Kidney tubule cell (primary cell): ENCODE results near the gene SLX9.

Experiments
- DNase-seq: peaks from one replicate; pipeline ENCODE4 v3.0.0-alpha.2; 2018; ENCODE audit warnings: low spot score

Gene SLX9

DNA sequence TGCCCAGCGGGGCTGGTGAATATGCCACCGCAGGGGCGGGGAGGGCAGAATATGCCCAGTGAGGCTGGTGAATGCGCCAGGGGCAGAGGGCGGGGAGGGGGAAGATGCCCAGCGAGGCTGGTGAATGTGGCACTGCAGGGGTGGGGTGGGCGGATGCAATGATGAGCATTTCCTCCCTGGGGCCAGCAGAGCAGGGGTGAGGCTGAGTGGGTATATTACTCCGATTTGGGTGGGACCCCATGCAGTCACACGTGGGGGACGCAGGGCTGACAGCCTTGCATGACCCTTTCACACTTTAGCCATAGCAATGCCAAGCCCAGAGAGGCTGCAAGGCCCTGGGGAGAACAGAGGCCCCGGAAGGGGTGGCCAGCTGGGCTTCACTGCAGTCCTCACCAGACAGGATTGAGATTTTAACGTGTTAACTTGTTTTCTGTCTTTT is 9.3 kb upstream of the SLX9 start:
- no peak for DNase-seq

DNA sequence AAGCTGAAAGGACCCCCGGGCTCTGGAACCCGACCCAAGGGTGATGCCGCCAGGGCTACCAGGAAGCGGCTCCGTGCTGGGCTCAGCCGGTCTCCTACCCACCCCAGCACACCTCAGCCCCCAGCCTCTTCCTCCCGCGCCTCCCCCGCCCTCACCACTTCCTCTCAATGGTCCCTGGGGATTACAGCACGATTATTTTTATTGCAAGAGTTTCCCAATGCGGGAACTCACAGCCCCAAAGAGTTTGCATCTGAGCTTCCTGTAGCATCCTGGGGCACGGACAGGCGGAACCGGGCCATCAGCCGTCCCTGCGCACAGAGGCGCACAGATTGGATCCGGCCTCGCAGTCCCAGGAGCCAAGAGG is 8.7 kb upstream of the SLX9 start:
- DNase-seq: no peak

DNA sequence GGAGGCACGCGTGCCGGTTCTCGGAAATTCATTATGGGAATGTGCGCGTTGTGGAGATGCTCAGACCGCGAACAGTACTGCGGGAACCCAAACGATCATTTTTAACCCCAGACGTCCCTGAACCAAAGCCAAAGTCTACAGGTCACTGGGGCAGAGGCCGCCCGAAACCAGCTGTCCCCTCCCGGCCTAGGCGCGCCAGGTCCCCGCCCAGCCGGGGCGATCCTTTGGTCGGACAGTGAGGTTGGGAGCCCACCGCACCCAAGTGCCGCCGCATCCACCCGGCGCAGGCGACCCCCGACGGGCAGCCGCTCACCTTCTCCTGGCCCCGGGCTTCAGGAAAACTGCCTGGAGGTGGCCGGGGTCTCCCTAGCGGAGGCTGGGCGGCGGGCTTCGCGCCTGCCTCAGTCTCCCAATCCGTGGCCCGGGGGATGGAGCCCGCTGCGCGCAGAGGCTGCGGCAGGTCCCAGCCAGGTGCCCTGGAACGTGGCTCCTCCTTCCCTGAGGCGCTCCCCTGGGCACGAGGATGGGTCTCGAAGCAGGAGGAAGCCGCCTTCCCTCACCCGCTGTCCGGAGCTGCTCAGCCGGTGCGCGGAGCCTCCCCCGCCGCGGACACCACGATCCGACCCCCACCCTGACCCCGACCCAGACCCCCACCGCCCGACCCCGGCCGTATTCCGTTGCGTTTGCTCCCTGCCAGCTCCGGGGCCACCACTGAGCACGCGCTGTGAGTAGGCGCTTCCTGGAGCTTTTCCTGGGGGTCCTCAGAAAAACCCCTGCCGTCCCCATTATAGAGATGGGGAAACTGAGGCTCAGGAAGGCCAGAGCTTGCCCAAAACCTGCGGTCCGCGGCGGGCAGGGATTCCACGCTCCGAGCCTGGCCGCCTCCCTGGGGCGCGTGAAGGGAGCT is 8.1 kb upstream of the SLX9 start:
- no peak for DNase-seq

DNA sequence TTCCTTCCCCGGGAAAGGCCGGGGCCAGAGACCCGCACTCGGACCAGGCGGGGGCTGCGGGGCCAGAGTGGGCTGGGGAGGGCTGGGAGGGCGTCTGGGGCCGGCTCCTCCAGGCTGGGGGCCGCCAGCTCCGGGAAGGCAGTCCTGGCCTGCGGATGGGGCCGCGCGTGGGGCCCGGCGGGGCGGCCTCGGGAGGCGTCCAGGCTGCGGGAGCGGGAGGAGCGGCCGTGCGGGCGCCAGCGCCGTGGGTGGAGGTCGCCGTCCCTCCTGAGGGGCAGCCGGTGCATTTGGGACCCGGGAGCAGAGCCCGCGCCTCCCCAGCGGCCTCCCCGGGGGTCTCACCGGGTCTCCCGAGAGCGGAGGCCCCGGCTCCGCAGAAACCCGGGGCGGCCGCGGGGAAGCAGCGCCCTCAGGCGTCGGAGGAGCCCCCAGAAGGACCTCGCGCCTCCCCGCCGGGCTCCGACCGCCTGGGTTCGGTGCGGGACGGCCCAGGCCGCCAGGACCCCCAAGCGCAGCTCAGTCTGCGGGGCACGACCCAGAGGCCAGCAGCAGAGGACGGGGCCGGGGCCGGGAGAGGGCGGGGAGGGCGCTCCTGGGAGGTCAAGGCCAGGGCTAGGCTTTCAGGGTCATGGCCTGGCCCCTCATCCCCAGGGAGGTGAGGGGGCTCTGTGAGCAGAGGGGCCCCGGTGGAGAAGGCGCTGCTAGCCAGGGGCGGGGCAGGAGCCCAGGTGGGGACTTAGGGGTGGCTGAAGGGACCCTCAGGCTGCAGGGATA is 7.2 kb upstream of the SLX9 start:
- peak; percentile 31 for DNase-seq

DNA sequence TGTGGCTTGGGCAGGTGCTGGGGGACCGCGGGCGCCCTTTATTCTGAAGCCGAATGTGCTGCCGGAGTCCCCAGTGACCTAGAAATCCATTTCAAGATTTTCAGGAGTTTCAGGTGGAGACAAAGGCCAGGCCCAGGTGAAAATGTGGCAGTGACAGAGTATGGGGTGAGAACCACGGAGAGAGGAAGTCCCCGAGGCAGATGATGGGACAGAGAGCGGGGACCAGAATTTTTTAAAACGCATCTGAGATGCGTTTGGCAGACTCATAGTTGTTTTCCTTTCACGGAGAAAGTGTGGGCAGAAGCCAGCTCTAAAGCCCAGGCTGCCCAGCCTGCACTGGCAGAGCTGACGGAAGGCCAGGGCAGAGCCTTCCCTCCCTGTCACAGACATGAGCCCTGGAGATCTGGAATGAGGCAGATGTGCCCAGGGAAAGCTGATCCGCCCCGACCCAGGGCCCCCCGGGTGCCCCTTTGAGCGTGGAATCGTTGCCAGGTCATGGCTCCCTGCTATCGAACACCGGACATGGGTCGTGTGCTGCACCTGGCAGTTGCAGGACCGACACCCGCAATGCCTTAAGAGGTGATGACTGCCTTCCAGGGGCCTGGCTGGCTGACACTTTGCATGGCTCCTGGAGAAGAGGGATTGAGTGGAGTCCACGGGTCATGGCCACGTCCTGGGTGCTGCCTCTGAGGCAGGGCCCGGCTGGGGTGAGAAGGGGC is 6.5 kb upstream of the SLX9 start:
- no peak for DNase-seq

DNA sequence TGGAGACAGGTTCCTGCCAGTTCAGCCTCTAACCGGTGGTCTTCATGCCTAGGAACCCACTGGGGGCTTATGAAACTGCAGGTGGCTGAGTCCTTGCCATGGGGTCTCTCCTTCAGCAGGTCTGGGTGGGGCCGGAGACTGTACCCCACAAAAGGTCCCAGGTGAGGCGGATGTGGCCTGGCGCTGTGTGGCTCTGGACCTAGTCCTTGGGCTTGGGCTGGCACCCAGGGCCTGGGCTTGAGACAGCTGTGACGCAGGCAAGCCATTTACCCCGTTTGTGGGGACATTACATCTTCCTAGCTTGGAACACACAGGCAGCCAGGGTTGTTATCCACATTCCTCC is 5.9 kb upstream of the SLX9 start:
- no peak for DNase-seq

DNA sequence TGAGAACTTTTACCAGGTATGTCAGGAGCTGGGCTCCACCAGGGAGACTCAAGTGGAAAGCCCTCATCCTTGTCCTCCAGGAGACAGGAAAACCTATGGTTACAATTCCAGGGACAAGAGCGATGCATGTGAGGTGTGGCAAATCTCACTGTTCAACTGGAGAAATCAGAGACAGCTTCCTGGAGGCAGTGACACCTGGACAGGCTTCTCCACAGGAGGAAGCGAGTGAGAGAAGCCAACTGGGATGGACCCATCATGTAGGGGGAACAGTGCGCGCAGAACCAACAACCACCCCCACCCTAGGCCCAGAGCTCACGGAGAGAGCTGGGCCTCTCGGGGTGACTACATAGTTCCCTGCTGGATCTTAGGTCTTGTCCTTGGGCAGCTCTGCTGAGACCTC is 5.6 kb upstream of the SLX9 start:
- no peak for DNase-seq

DNA sequence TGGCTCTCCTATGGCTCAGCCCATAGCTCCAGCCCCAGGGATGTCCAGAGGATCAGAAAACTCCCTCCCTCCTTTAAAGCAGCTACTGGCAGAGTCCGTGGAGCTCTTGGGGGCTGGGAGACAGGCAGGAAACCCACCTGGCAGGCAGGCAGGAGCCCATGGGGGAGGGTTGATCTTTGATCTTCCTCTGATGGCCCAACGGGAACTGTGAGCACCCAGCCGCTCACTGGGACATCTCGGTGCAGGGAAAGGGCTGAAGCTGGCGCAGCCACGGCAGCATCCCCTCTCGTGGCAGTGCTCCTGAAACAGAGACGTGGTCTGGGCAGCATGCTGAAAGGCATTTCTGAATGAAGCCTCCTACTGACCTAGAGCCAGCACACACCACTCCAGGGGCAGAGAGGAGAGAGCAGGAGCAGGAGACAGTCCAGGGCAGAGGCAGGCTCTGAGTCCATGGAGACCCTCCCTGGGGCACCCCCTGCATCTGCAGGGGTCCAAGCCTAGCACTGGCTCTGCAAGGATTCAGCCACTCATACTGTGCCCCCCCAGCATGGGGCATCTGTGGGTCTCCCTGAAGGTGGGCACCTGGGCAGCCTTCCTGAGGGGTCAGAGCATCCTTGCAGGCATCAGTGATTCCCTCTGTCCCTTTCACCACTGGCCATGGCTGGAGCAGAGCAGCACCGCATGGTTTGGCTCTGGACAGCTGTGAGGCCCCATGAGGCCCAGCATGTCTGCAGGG is 4.9 kb upstream of the SLX9 start:
- no peak for DNase-seq

DNA sequence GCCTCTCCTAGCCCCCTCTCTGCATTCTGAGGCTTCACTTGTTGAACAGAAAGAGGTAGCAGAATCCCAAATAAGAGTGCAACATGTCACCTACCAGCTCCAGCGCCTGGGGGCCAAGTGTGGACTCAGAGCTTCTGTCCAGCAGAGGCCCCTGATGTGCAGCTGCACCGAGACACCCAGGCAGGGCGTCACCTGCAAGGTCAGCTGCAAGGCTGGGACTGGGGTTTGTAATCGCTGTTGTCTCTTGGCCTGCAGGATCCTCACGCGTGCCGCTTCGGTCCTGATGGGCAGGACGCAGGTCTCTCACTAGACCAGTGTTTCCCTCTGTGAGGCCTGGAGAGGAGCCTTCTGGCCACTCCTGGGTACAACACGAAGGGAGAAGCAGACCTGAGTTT is 4.3 kb upstream of the SLX9 start:
- no peak for DNase-seq

DNA sequence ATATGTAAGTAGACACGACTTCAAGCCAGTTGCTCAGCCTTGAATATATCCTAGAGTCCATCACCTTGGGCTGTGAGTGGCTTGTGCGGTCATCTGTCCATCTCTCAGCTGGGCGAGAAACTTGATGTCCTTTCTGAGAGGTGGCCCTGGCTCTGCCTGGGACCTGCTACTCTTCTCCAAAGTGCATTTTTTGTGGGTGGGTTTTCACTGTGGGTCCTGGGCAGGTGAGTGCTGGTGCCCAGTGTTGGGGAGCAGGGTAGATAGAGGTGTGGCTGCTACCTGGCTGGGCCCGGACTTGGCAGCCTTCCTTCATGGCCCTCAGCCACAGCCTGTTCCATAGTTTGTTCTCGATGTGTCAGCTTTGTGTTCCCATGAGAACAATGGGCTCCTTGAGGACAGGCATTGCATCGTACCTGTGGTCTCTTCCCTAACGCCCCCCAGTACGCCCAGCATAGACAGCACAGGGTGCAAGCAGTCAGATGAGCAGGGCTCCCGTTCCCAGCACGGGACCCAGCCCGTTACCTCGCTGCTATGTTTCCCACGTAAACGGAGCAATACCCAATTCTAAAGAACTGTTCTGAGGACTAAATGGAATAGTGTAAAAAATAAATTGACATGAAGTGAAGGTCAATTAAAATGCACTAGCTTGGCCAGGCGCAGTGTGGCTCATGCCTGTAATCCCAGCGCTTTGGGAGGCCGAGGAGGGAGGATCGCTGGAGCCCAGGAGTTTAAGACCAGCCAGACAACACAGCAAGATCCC is 877 bp upstream of the SLX9 start:
- DNase-seq: no peak

DNA sequence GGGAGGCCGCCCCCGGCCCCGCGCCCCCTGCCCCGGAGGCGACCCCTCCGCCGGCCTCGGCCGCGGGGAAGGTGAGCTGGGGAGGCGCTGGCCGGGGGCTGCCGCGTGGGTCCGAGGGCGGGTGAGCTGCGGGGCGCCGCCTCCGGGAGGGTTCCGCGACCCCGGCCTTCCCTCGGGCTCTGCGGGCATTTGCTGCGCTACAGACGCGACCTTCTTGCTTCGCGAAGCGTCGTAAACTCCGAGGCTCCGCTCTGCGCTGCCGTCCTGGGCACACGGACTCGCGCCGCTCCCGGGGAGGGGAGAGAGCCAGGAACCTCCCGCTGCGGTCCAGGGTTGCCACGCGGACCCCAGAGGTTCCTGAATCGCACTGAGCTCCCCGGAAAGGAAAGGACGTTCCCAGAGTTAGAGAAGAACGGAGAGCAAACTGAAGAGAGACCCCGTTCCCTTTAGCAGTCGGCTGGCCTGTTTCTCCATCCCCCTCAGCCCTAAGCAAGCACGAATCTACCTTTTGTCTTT is 345 bp downstream of the SLX9 start:
- no peak for DNase-seq

DNA sequence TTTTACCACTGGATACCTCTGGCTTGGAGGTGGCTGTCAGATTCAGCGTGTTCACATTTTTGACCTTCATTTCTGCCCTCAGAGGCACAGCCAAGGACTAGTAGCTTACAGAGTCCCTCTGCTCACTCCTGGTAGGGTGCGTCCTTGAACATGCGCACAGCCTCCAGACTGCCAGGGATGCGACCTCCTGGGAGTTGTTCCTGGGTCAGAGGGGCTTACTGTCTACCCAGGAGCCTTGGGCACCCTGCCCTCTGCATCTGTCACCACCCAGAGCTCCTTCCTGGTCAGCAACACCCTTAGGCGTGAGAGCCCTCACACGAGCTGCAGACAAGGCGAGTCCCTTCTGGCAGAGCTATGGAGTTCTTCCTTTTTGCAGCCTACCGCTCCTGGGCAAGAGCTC is 1.7 kb downstream of the SLX9 start:
- DNase-seq: no peak

DNA sequence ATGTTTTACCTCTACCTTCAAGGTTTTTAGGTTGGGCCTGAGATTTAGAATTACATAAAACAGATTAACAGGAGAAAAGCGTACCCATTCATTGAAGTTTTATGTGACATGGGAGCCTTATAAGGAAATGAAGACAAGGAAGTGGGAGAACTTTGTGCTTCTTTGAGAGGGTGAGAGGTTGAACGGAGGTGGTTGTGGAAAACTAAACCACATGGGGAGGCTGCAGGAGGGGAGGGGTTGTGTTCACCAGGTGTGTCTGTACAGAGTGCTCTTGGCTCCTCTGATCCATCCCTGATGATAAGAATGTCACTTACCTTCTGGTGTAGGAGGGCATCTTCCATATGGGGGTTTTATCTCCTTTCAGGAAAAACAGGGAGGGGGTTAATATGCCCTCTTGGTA is 2.7 kb downstream of the SLX9 start:
- no peak for DNase-seq

DNA sequence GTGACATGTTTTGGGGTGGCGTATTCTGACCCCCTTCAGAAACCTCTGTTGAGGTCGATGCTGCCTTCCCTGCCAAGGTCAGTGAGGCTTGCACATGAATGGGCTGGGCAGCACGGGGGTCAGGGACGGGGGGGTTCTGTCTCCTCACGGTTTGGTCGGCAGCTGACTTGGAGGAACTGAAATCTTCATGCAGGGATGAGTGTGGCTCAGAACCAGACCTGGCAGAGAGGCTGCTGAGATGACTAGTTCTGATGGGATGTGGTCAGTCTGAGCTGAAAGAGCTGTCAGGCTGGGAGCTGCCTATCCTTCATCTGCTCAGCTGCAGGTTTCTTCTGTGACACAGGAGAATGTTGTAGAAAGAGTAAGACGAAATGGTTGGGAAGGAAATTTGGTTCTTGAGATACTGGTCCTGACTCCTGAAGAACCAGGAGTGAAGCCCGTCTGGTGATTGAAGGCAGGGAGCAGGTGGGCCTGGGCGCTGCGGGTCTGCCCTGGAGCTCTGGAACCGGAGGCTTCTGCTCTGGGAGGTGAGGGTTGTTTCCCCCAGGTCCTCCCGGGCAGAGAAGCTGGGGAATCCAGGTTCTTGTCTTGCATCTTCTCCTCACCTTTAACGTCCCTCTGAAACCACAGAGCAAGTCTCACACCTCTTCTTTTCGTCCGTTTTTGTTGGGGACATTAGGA is 3.3 kb downstream of the SLX9 start:
- no peak for DNase-seq

DNA sequence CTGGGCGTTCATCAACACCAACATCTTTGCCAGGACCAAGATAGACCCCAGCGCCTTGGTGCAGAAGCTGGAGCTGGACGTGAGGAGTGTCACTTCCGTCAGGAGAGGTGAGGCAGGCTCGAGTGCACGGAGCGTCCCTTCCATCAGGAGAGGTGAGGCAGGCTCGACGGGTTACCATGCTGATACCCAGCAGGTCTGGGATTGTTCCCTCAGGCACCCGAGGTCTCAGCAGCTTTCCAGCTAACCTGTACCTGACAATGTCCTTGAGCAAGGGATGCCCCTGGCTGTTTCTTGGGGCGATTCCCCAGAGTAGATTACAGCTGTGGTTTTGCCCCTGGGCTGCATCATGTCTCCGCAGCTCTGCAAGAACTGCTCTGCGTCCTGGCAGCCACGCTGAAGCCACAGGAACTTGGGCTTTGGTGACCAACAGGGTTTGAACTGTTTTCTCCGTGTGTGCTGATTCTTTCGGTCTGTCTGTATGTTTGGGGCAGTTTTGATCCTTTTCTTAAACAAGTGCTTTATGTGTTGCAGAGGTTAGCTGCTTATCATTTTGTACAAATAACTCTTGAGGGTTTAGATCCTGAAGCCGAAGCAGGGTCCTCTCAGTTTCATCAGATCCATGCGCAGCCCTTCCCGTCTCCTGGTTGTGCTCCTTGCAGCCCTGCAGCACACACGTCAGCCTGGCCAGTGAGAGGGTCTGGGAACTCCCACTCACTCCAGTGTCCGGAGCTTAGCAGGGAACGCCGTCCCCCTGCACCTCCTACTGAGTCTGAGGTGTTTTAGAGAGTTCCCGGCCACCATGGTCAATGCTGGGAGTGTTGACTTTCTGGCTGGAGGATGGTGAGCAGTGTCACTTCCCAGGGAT is 4.1 kb downstream of the SLX9 start:
- DNase-seq: no peak

DNA sequence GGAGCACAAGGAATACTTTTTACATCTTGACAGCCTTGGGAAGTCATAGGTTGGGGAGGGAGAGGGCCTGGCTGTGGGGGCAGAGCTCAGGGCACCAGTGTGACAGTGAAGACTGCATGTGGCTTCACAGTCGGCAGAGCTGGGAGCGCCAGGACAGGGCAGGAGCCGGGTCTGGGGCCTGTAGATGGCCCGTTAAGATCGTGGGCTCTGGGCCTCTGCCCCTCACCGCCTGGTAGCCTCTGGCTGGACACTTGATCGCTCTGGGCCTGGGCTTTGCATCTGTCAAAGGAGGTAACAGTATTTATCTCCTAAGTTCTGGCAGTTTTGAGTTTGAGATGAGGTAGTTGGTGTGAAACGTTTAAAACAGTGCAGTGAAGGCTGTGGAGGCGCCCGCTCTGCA is 4.8 kb downstream of the SLX9 start:
- no peak for DNase-seq

DNA sequence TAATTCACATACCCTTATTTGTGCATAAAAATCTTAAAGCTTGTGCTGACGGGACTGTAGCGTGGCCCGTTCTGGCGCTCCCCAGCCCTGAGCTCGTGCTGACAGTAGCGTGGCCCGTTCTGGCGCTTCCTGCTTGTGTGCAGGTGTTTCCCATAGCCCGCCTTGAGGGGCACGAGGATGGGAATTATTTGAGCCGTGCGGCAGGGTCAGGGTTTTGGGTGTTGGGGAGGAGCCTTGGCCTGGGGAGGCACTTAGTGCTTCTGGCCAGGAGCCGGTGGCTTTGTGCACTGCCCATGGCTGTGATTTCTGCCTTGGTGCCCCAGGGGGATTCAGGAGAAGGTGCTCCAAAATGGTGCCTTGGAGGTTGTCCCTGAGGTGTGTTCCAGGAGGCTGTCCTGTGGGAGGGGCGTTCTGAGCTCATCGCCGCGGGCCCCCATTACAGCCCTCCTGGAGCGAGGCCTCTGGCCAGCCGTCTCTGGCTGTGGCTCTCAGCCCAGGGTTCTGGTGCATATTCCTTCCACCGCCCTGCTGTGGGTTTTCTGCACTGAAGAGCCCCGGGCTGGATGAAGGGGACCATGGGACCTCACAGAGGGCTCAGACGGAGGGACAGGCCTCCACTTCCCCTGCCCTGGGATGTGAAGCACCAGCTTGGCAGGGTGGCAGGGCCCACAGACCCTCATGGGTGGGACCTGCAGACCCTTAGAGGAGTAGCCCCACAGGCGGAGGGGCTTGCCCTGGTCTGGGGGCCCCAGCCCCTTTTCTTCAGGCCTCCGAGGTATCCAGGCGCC is 6.6 kb downstream of the SLX9 start:
- no peak for DNase-seq

DNA sequence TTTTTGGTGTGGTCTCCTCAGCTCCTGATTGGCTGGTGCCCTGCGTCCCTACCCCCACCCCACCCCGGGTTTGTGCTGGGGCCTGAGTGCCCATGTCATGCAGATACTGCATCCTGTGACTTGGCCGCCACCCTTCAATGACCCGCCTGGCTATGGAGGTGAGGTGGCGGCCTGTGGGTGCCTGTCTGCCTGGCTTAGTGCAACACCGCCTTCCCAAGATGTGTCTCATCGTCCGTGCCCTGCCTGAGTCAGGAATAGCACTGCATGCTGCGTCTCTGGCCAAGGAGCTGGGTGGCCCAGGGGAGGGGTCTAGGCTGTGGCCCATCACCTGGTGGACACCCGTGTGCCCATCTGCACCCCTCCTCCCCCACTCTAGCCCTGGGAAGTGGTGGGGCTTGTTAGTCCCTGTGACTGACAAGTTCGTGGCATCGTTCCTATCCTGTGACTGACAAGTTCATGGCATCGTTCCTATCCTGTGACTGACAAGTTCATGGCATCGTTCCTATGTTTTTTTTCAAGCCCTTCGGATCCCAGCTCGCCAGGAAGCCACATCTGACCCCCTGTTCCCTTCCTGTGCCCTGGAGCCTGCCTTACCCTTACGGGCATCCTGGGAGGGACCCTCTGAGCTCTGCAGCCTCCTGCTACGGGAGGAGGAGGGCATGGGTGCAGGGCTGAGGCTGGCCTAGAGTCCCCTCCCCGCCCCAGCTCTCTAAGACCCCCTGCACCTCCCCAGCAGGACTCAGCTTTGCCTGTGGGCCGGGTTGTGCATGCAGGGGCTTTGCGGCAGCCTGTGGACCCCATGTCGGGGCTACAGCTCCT is 7.5 kb downstream of the SLX9 start:
- DNase-seq: peak; percentile 50
